ENCODE results near the gene VPS26C.

VPS26C gene

GRCh38 chr21:37268186-37268503 lies 1.0 kb upstream of the VPS26C start:
- intact Hi-C loops (cut with DNase I) = loop anchor here (5.0 to 10.0 kb wide), 2 partner anchors 167 to 294 kb away; no protein-coding TSS in a partner anchor
- DNase-seq = no peak

- intact Hi-C loops (cut with DNase I) = loop anchor here (1.0 to 10.0 kb wide), 5 partner anchors 46 to 296 kb away; partner anchors contain the start of genes DYRK1A, PIGP and TTC3
These were observed 466 bp downstream of the VPS26C start for GRCh38 chr21:37266515-37267221.

DNA sequence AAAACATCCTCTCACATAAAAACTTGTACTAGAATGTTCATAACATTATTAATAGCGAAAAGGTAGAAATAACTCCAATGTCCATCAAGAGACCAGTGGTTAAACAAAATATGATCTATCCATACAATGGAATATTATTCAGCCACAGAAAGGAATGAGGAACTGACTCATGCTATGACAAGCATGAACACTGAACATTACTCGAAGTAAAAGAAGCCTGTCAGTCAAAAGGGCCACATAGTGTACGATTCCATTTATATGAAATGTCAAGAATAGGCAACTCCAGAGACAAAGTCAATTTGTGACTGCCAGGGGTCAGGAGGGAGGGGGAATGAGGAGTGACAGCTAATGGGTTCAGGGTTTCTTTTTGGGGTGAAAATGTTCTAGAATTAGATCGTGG lies 2.3 kb downstream of the VPS26C start:
- intact Hi-C loops (cut with DNase I) = loop anchor here (5.0 to 10.0 kb wide), 2 partner anchors 170 to 297 kb away; no protein-coding TSS in a partner anchor
- no peak for DNase-seq

More at GRCh38 chr21:37266515-37267221, 466 bp downstream of the VPS26C start:
- peak in 4 of 42 donors; percentile 22 to 42 (median 31) for DNase-seq

GRCh38 chr21:37263827-37264600 lies 3.1 kb downstream of the VPS26C start:
- intact Hi-C loops (cut with DNase I) = loop anchor here (10.0 kb wide), 1 partner anchor 171 kb away; no protein-coding TSS in a partner anchor
- DNase-seq = peak in 17 of 42 donors; percentile 10 to 55 (median 29)

DNA sequence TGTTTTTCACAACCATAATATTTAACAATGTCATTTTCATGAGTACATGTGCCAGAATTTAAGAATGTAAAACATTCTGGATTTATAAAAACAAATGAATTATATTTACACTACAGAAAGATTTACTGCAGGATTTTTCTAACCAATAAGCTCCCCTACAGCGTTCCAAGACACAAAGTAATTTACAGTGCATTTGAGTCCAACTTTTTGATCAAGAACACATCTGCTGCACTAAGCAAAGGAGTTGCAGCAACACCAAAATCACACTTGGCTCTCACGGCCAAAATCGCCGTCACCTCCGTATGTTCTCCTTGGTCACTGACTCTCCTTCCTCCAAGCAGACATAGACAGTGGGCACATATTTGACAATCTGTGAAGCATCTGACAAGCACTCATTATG lies 7.7 kb downstream of the VPS26C start:
- intact Hi-C loops (cut with DNase I) = no loop called here
- no peak for DNase-seq

- intact Hi-C loops (cut with DNase I) = no loop called here
- DNase-seq = peak; percentile 53 to 87 (median 72)
These were observed 8.9 kb downstream of the VPS26C start for GRCh38 chr21:37257967-37258877.

DNA sequence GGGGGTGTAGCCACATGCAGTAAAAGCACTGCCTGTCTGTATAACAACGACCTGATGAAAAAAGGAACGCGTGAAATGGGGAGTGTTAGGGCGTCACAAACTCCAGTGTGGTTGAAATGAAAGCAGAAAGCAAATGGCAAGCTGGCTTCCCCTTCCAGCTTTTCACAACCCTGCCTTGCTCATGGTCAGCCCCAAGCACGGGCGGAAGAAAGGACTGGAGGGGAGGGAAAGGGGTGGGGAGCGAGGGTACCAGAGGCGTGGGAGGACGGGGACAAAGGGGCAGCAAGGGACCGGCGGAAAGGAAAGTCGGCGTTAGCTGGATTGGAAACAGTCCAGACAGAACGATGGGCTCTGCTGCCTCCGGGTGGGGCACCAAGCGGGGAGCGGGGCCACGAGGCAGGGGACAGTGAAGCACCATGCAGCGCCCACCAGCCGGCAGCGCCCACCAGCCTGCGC lies 9.6 kb downstream of the VPS26C start:
- peak in 11 of 42 donors; percentile 2 to 44 (median 19) for DNase-seq
- intact Hi-C loops (cut with DNase I) = no loop called here

DNA sequence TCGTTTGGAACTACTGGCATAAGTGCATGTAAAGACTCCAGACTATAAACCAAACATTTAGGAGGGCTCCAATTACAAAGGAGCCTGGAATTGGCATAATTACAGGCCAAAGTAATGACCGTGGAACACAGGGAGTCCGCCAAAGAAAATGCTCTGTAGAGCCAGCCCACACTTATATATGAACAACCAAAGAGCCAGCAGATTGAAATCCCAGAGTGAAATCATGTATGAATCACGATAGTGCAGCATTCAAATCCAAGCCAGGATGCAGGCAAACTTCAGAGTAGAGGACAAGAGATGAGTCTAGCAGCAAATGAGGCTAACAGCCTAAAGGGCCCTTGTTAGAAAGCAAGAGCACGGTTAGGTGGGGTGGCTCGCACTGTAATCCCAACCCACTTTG lies 13.1 kb downstream of the VPS26C start:
- intact Hi-C loops (cut with DNase I) = no loop called here
- DNase-seq = no peak

DNA sequence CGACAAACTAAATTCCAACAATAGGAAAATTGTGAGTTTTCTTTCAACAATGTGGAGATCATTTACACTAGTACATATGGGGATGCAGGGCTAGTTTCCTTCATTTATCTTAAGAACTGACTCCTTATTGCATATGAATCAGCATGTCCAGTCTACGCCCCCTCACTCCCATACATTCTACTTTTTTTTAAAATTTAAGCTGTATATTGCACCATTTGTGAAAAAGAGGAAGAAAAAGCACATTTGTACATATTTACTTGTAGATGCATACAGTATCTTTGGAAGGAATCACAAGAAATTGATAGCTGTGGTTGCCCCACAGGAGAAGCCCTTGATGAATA lies 15.9 kb downstream of the VPS26C start:
- no peak for DNase-seq
- intact Hi-C loops (cut with DNase I) = no loop called here

DNA sequence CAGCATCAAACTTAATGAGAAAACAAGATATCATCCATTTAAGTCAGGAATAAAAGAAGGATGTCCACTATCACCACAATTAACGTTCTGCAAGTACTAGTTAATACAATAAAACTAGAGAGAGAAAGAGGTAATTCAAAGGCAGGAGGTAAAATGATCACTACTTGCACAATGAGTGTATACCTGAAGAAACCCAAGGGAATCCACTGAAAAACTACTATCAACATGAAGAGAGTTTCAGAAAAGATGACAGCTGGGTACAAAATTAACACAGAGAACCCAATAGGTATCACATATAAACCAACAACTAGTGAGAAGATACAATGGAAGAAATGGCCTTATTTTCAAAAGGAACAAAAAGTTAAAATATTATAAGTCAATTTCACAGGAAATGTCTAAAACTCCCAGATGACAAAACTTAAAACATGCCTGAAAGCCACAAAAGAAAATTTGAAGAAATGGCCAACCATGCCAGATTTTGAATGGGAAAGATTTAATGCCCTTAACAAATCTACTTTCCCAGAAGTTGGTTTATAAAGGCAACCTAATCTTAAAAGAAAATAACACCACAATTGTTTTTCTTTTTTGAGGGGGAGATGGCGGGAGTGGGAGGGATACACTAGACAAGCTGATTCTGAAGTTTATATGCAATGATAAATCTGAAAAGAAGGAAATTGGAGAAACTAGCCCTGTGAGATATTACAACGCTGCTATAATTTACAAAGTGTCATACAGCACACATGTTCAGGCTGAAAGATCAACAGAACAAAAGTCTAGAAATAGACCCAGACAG lies 17.8 kb downstream of the VPS26C start:
- DNase-seq = no peak
- intact Hi-C loops (cut with DNase I) = no loop called here

GRCh38 chr21:37248298-37248697 lies 18.8 kb downstream of the VPS26C start:
- no peak for DNase-seq
- intact Hi-C loops (cut with DNase I) = no loop called here

DNA sequence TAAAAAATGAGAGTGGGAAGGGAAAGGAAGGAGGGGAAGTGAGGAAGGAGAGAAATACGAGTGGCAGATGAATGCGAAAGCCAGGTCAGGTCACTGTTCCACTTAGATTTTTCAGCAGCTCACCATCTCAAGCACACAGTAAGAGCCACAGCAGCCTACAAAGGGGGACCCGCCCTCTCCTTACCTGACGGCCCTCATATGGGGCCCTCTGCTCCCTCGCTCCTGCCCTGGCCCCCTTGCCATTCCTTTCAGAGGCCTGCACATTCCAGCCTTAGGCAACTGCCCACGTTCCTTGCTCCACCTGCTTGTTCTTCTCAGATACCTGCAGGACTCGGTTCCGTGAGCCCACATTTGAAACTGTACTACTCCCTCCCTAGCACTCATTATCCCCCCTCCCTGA lies 22.0 kb downstream of the VPS26C start:
- intact Hi-C loops (cut with DNase I) = no loop called here
- DNase-seq = peak in 1 of 42 donors; percentile 17

- DNase-seq = peak in 1 of 42 donors; percentile 28
- intact Hi-C loops (cut with DNase I) = no loop called here
These were observed 22.5 kb downstream of the VPS26C start for GRCh38 chr21:37244501-37245095.

GRCh38 chr21:37243961-37244360 lies 23.2 kb downstream of the VPS26C start:
- intact Hi-C loops (cut with DNase I) = no loop called here
- no peak for DNase-seq

DNA sequence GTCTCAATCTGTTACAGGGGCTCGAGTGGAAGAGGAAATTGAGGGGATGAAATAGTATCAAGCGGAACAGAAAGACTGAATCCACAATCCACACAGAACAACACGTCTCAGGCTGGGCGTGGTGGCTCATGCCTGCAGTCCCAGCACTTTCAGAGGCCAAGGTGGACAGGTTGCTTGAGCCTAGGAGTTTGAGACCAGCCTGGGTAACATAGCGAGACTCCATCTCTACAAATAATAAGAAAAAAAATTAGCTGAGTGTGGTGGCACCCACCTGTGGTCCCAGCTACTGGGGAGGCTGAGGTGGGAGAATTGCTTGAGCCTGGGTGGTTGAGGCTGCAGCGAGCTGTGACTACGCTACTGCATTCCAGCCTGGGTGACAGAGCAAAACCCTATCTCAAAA lies 25.7 kb downstream of the VPS26C start:
- intact Hi-C loops (cut with DNase I) = no loop called here
- DNase-seq = no peak

GRCh38 chr21:37240978-37241377 lies 26.2 kb downstream of the VPS26C start:
- no peak for DNase-seq
- intact Hi-C loops (cut with DNase I) = no loop called here

GRCh38 chr21:37237764-37238163 lies 29.4 kb downstream of the VPS26C start:
- peak in 1 of 42 donors; percentile 17 for DNase-seq
- intact Hi-C loops (cut with DNase I) = no loop called here

DNA sequence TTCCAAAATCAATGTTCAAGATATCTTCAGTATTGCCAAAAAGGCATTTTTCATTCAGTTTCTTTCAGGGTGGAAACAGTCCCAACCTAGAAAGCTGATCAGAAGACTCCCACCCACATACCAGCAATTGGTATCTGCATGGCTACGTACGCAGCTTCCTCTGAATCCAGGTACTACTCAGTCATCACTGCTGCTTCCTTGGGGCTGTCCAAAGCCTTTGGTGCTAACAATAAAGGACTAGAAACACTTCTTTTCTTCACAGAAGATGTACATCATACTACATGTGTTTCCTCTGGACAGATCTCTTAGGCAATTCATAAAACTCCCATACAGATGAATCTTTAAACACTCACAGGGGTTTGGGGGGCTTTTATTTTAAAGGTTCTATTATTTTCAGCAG lies 29.8 kb downstream of the VPS26C start:
- DNase-seq = no peak
- intact Hi-C loops (cut with DNase I) = no loop called here
